Endothelial cell of umbilical vein (primary cell): ENCODE data around the gene EML4. TPM values are rescaled to one million over a fixed set of nuclear protein-coding genes. Genes with fewer than 3 reads are reported as not detected.

ENCODE experiments used
- BruUV-seq: library from RNA; stranded (reverse); fragments of 400-500 nt; replicated peaks from 2 replicates; lab custom pipeline; 2021; lab: Mats Ljungman, UMichigan
- CTCF ChIA-PET: fragments of 300-600, 350-600 bp; sonication (Branson Sonifier 250); formaldehyde crosslinking; loops from one replicate; lab custom pipeline; 2021; ENCODE audit warnings: antibody characterized with exemption, inconsistent platforms; lab: Charles Lee
- POLR2A ChIA-PET: fragments of 300-600, 350-600 bp; sonication (Branson Sonifier 250); formaldehyde crosslinking; loops from one replicate; lab custom pipeline; 2021; ENCODE audit warnings: antibody characterized with exemption, inconsistent platforms; lab: Charles Lee
- DNase-seq: peaks from one replicate; pipeline ENCODE4 v3.0.0-alpha.2; 2011; ENCODE audit warnings: low read depth, low spot score
- FAIRE-seq: peaks from 2 replicates; lab custom pipeline; 2011; peaks lifted over from hg19 to GRCh38; lab: Jason Lieb, UNC
- H2AFZ ChIP-seq: 2 replicates; pipeline ENCODE4 v1.6.0; 2012; ENCODE audit warnings: low read depth, low read length, control low read depth, inconsistent platforms
- H3K27ac ChIP-seq: 2 replicates; pipeline ENCODE4 v1.5.1; 2011; ENCODE audit warnings: low read depth, mild to moderate bottlenecking, control low read depth, low read length, moderate library complexity; ENCODE audit not compliant: insufficient read depth
- H3K27me3 ChIP-seq, 2 experiments: 2 replicates each; pipeline versions ENCODE4 v1.6.0 to v1.6.1; 2011; ENCODE audit warnings: low read length in 2 of 2, mixed read lengths in 1 of 2; ENCODE audit not compliant: control insufficient read depth in 2 of 2, insufficient read depth in 2 of 2
- H3K36me3 ChIP-seq, 2 experiments: 2 replicates in 1 of 2; 3 replicates in 1 of 2; pipeline ENCODE4 v1.5.1; 2011; ENCODE audit warnings: low read length in 2 of 2, mild to moderate bottlenecking in 1 of 2, moderate library complexity in 1 of 2; ENCODE audit not compliant: control insufficient read depth in 2 of 2, insufficient read depth in 2 of 2; ENCODE audit errors: extremely low read depth in 1 of 2
- H3K4me1 ChIP-seq: 3 replicates; pipeline ENCODE4 v1.5.1; 2011; ENCODE audit warnings: mild to moderate bottlenecking, low read length; ENCODE audit not compliant: control insufficient read depth, insufficient read depth; ENCODE audit errors: extremely low read depth
- H3K4me2 ChIP-seq: 2 replicates; pipeline ENCODE4 v1.6.1; 2011; ENCODE audit warnings: low read length, control low read depth, mixed read lengths; ENCODE audit not compliant: insufficient read depth
- H3K4me3 ChIP-seq, 3 experiments: fragments of 200-600 bp in 1 of 3; sonication (generic), shearing (Covaris generic) in 1 of 3; replicated peaks in 1 of 3; 2 replicates each; pipeline ENCODE4 v1.5.1; 2011 to 2016; ENCODE audit warnings: control low read depth in 3 of 3, low read length in 3 of 3, mild to moderate bottlenecking in 2 of 3, inconsistent platforms in 1 of 3, low read depth in 1 of 3, moderate library complexity in 1 of 3; ENCODE audit not compliant: insufficient read depth in 1 of 3
- H3K79me2 ChIP-seq: 2 replicates; pipeline ENCODE4 v1.6.0; 2012; ENCODE audit warnings: low read length, inconsistent platforms; ENCODE audit not compliant: control insufficient read depth, insufficient read depth
- H3K9ac ChIP-seq: replicated peaks from 2 replicates; pipeline ENCODE3; 2011; ENCODE audit warnings: low read length, control low read depth; ENCODE audit not compliant: insufficient read depth; ENCODE audit errors: extremely low read depth
- H3K9me1 ChIP-seq: replicated peaks from 3 replicates; pipeline ENCODE4 v1.6.0; 2011; ENCODE audit warnings: mild to moderate bottlenecking, low read length; ENCODE audit not compliant: control insufficient read depth, insufficient read depth; ENCODE audit errors: extremely low read depth
- H3K9me3 ChIP-seq: replicated peaks from 2 replicates; pipeline ENCODE4 v1.5.1; 2012; ENCODE audit warnings: low read length, inconsistent platforms; ENCODE audit not compliant: control insufficient read depth, insufficient read depth
- H4K20me1 ChIP-seq: replicated peaks from 2 replicates; pipeline ENCODE3; 2011; ENCODE audit warnings: mild to moderate bottlenecking, low read length; ENCODE audit not compliant: control insufficient read depth, insufficient read depth; ENCODE audit errors: extremely low read depth
- CTCF ChIP-seq, 2 donors: IDR thresholded peaks; 1 replicate in 1 of 2; 2 replicates in 1 of 2; pipeline ENCODE4 v1.5.1; 2011; ENCODE audit warnings: low read length in 2 of 2, mild to moderate bottlenecking in 2 of 2, moderate library complexity in 2 of 2, control low read depth in 1 of 2, inconsistent platforms in 1 of 2, low read depth in 1 of 2; ENCODE audit not compliant: insufficient read depth in 1 of 2; ENCODE audit errors: extremely low read depth in 1 of 2
- EZH2 ChIP-seq: IDR thresholded peaks from 2 replicates; pipeline ENCODE4 v1.6.1; 2012; ENCODE audit warnings: borderline replicate concordance, low read depth, mild to moderate bottlenecking, moderate library complexity, low read length, inconsistent platforms; ENCODE audit not compliant: severe bottlenecking
- FOS ChIP-seq: IDR thresholded peaks from 2 replicates; pipeline ENCODE4 v1.6.1; 2011; ENCODE audit warnings: mild to moderate bottlenecking, low read length, moderate library complexity, borderline replicate concordance; ENCODE audit not compliant: insufficient read depth
- GATA2 ChIP-seq: IDR thresholded peaks from 2 replicates; pipeline ENCODE4 v1.7.0; 2011; ENCODE audit warnings: low read depth, mild to moderate bottlenecking, moderate library complexity, mixed read lengths, low read length; ENCODE audit not compliant: insufficient read length, insufficient read depth
- JUN ChIP-seq: IDR thresholded peaks from 2 replicates; pipeline ENCODE4 v1.6.1; 2011; ENCODE audit warnings: borderline replicate concordance, low read depth; ENCODE audit not compliant: insufficient read length, insufficient read depth
- MAX ChIP-seq: IDR thresholded peaks from 2 replicates; pipeline ENCODE4 v1.6.1; 2011; ENCODE audit not compliant: insufficient read depth, insufficient read length
- MYC ChIP-seq: IDR thresholded peaks from one replicate; pipeline ENCODE4 v1.6.1; 2011; ENCODE audit warnings: mild to moderate bottlenecking, low read depth, low read length
- POLR2A ChIP-seq: IDR thresholded peaks from 2 replicates; pipeline ENCODE4 v1.6.1; 2012; ENCODE audit warnings: low read depth, mild to moderate bottlenecking, control low read depth, low read length
- POLR2AphosphoS5 ChIP-seq: IDR thresholded peaks from 2 replicates; pipeline ENCODE4 v1.6.1; 2012; ENCODE audit warnings: low read depth, mild to moderate bottlenecking, control low read depth, low read length, moderate library complexity; ENCODE audit not compliant: insufficient read depth
- dilution Hi-C: fragments of 300-500 bp; cut with MboI; formaldehyde crosslinking; loops from one replicate; pipeline ENCODE4 v1.15.0; 2019; ENCODE audit warnings: low sequenced_read_pairs; ENCODE audit not compliant: extremely low pct_ligation_motif_present
- intact Hi-C: fragments of 100-400 bp; cut with micrococcal nuclease; formaldehyde crosslinking; loops from one replicate; pipeline ENCODE4 v1.10.0; 2022
- polyA plus RNA-seq, 4 experiments: library from polyadenylated mRNA; depleted of rRNA in 3 of 4; stranded (reverse) in 3 of 4; unstranded in 1 of 4; fragments of >200 nt; gene quantifications; 2 replicates each; pipeline versions ENCODE4 v1.2.1 to v1.2.3, GENCODE V29; 2011 to 2012; ENCODE audit warnings: missing spikeins in 1 of 4
- total RNA-seq: library from RNA; stranded (reverse); gene quantifications from 2 replicates; pipeline ENCODE4 v1.2.3, GENCODE V29; 2021

Gene EML4
- total and polyA plus RNA-seq, 2 donors (not counting 3 experiments of a cell fraction or from before 2014, with no cell fraction given), result 13.3 to 32.0 TPM

GRCh38 chr2:42281416-42282081 is 112.4 kb downstream of the EML4 start:
- H3K27me3 ChIP-seq, result no peaks in the 10 kb centered on the region
- no peak overlapping the region for H3K4me3 ChIP-seq
- H3K27ac ChIP-seq, result no peak overlapping the region
- no peaks in the 10 kb centered on the region for H3K4me1 ChIP-seq
- DNase-seq, result no peak
- H3K79me2 ChIP-seq, result no peaks in the 10 kb centered on the region
- H4K20me1 ChIP-seq, result no peaks in the 10 kb centered on the region
- H3K9me3 ChIP-seq, result no peaks in the 10 kb centered on the region
- TF ChIP-seq EZH2, result no peak
- no peak for TF ChIP-seq JUN
- no peak for TF ChIP-seq FOS
- no peak for TF ChIP-seq POLR2A
- no peak for TF ChIP-seq POLR2AphosphoS5
- no peak for TF ChIP-seq CTCF (IDR thresholded peaks at IDR 0.05; ENCODE audit: extremely low read depth in 1 of 2, insufficient read depth in 1 of 2, low read depth in 1 of 2, low read length in 2 of 2)
- no peak for TF ChIP-seq GATA2
- no peak for TF ChIP-seq MAX
- TF ChIP-seq MYC, result no peak
- POLR2A ChIA-PET, result no interaction called here
- H3K9ac ChIP-seq, result no peak overlapping the region
- CTCF ChIA-PET, result interaction anchor here (0.6 kb wide), 1 partner anchor 20 kb away, joined by 3 read pairs; no protein-coding TSS in a partner anchor
- no peak overlapping the region for H3K4me2 ChIP-seq
- intact Hi-C loops (no loop called here), dilution Hi-C loops (no loop called here)
- FAIRE-seq, result no peak
- no TSS peak for BruUV-seq
- no peak overlapping the region for H2AFZ ChIP-seq
- no peaks in the 10 kb centered on the region for H3K9me1 ChIP-seq
- peaks cover 0 to 3% of the 10 kb centered on the region in 2 experiments for H3K36me3 ChIP-seq
